H1 (cell line): ENCODE measurements around the gene SLC30A9. TPM values are rescaled to one million over a fixed set of nuclear protein-coding genes. Genes with fewer than 3 reads are reported as not detected.

Experiments
- RXRA ChIP-seq: IDR thresholded peaks from 2 replicates; pipeline ENCODE4 v1.6.1; 2011; ENCODE audit warnings: low read depth, mild to moderate bottlenecking, low read length, moderate library complexity; ENCODE audit not compliant: insufficient read depth
- polyA plus RNA-seq, 7 experiments: library from polyadenylated mRNA; depleted of rRNA in 3 of 7; stranded (reverse) in 5 of 7; unstranded in 2 of 7; fragments of >200 nt in 5 of 7; fragments of 200-250 nt in 2 of 7; gene quantifications; 1 replicate in 5 of 7; 2 replicates in 1 of 7; 4 replicates in 1 of 7; pipeline versions ENCODE4 v1.2.1 to v1.2.3, GENCODE V29; 2011 to 2013; ENCODE audit warnings: missing spikeins in 2 of 7, mixed read lengths in 2 of 7
- total RNA-seq: library from RNA; stranded (reverse); fragmentation: NEBNext Ultra II Directional; extraction: Animal tissue kit (Norgen Biotek cat#: 25700); gene quantifications from 2 replicates; pipeline ENCODE4 v1.2.1, GENCODE V29; 2021

Gene SLC30A9
- total and polyA plus RNA-seq, 2 of the 8 experiments (the other 6 are each of a cell fraction or from before 2014, with no cell fraction given), result 41.2 to 67.2 TPM

- TF ChIP-seq RXRA, result no peak
These were observed 142.7 kb downstream of the SLC30A9 start (continued) for GRCh38 chr4:42133006-42133405.
